Activated CD4-positive, alpha-beta T cell treated with anti-CD3 and anti-CD28 coated beads for 1 hour (primary cell): ENCODE results near the gene SMG6.

Experiments
- DNase-seq: peaks from one replicate; pipeline ENCODE4 v3.0.0-alpha.2; 2020

SMG6 gene

GRCh38 chr17:2056206-2057174 lies 247.1 kb downstream of the SMG6 start:
- DNase-seq = peak; percentile 47

- DNase-seq = no peak
Observed at GRCh38 chr17:2055292-2056205, 248.0 kb downstream of the SMG6 start.

- DNase-seq = peak; percentile 69
Observed at GRCh38 chr17:2054512-2055291, 248.9 kb downstream of the SMG6 start, which contains the start of gene HIC1. HIC1 (plus strand) TSS chr17:2055103; CDS start chr17:2056691, 1,588 bp downstream.

GRCh38 chr17:2054262-2054511 lies 249.4 kb downstream of the SMG6 start:
- no peak for DNase-seq

- DNase-seq = peak; percentile 66
Observed at GRCh38 chr17:2053380-2054261, 250.0 kb downstream of the SMG6 start.

- no peak for DNase-seq
Observed at GRCh38 chr17:2051933-2052559, 251.5 kb downstream of the SMG6 start.

GRCh38 chr17:2051061-2051932 lies 252.3 kb downstream of the SMG6 start:
- DNase-seq = no peak

GRCh38 chr17:2050300-2051060 lies 253.1 kb downstream of the SMG6 start:
- peak; percentile 65 for DNase-seq

- DNase-seq = peak; percentile 87
Observed at GRCh38 chr17:2049333-2050299, 254.0 kb downstream of the SMG6 start.

GRCh38 chr17:2048805-2049204 lies 254.8 kb downstream of the SMG6 start:
- DNase-seq = no peak

GRCh38 chr17:2047590-2047989 lies 256.0 kb downstream of the SMG6 start:
- DNase-seq = no peak

- no peak for DNase-seq
Observed at GRCh38 chr17:2044263-2044894, 259.2 kb downstream of the SMG6 start.

- no peak for DNase-seq
Observed at GRCh38 chr17:2043785-2044184, 259.8 kb downstream of the SMG6 start.

GRCh38 chr17:2042933-2043332 lies 260.7 kb downstream of the SMG6 start:
- DNase-seq = no peak

- no peak for DNase-seq
Observed at GRCh38 chr17:2042390-2042847, 261.2 kb downstream of the SMG6 start.

GRCh38 chr17:2041561-2042389 lies 261.8 kb downstream of the SMG6 start, which contains the start of gene OVCA2:
OVCA2 (plus strand) TSS chr17:2042022; CDS start chr17:2042048, 26 bp downstream.
- DNase-seq = peak; percentile 97
